Body of pancreas (tissue), 4 donors: ENCODE data around the gene TRAF3.

Experiments
- POLR2A ChIP-seq, 3 donors: fragments of 450-650 bp; IDR thresholded peaks; one replicate each; pipeline ENCODE4 v1.6.1; 2016; ENCODE audit warnings: antibody characterized with exemption in 3 of 3, mild to moderate bottlenecking in 2 of 3
- TF ChIP-seq, protein P1 (sequence below), 7 experiments: fragments of 450-650 bp in 4 of 7; fragments of 200-600 bp in 3 of 7; sonication (generic) in 3 of 7; IDR thresholded peaks; one replicate each; pipeline ENCODE4 v1.5.1; 2016 to 2019; ENCODE audit warnings: antibody characterized with exemption in 7 of 7

DNA sequence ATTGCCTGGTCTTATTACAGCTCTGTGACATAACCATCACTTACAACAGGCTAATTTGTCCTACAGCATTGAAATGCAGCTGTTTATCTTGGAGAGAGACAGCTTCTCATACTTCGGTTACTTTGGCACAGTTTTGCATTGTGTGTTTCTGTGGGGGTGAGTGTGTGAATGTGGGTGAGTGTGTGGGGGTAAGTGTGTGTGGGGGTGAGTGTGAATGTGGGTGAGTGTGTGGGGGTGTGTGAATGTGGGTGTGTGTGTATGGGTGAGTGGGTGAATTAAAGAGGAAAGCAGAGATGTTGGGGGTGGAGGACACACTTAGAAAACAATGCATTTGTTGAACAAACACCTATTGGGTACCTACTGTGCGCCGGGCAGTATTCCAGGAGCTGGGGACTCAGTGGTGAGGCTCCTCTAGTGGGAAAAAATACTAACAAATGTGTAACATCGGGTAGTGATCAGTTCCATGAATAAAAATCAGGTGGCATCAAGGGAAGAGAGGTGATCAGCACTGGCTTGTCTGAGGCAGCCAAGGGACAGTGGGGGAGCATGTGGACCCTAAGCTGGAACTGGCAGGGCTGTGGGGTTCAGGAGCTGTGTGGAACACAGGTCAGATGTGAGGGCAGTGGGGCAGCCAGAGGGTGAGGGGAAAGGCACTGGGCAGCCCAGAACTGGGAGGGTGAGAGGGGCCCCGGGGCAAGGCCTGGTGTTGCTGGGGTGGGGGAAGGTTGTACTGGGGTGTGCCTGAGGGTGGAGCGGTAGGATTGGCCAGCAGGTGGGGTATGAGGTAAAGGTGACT lies 101.1 kb downstream of the TRAF3 start:
- TF ChIP-seq, protein P1, sequence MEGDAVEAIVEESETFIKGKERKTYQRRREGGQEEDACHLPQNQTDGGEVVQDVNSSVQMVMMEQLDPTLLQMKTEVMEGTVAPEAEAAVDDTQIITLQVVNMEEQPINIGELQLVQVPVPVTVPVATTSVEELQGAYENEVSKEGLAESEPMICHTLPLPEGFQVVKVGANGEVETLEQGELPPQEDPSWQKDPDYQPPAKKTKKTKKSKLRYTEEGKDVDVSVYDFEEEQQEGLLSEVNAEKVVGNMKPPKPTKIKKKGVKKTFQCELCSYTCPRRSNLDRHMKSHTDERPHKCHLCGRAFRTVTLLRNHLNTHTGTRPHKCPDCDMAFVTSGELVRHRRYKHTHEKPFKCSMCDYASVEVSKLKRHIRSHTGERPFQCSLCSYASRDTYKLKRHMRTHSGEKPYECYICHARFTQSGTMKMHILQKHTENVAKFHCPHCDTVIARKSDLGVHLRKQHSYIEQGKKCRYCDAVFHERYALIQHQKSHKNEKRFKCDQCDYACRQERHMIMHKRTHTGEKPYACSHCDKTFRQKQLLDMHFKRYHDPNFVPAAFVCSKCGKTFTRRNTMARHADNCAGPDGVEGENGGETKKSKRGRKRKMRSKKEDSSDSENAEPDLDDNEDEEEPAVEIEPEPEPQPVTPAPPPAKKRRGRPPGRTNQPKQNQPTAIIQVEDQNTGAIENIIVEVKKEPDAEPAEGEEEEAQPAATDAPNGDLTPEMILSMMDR (IDR thresholded peaks at IDR 0.05), result no peak
- no peak for TF ChIP-seq POLR2A (IDR thresholded peaks at IDR 0.05)
